ENCODE data around the gene HVCN1.
"Not testable (repeated sequence)": the region's sequence is repeated elsewhere in the genome, so short reads cannot be mapped to it uniquely, and the experiment has no call there.

The HVCN1 gene

GRCh38 chr12:110658242-110658641, 30.7 kb downstream of the HVCN1 start:
- Histone ChIP-seq H3K36me3 (ENCODE audit: control insufficient read depth, insufficient read depth, low read length) (no peaks in the 10 kb centered on the region), H3K9me3 (ENCODE audit: control insufficient read depth, insufficient read depth, low read length) (no peaks in the 10 kb centered on the region), H3K4me1 (ENCODE audit: control insufficient read depth, insufficient read depth, low read length) (peaks cover 4% of the 10 kb centered on the region), H3K4me3 (ENCODE audit: low read depth, low read length) (no peak overlapping the region), H3K9ac (ENCODE audit: low read depth, low read length) (no peak overlapping the region), H3K27me3 (ENCODE audit: control insufficient read depth, insufficient read depth, low read length) (no peaks in the 10 kb centered on the region)

- H3K4me1 ChIP-seq (ENCODE audit: control insufficient read depth, insufficient read depth, low read length), result peaks cover 4% of the 10 kb centered on the region
- H3K27me3 ChIP-seq (ENCODE audit: control insufficient read depth, insufficient read depth, low read length), result no peaks in the 10 kb centered on the region
- H3K4me3 ChIP-seq (ENCODE audit: low read depth, low read length), result no peak overlapping the region
- H3K9ac ChIP-seq (ENCODE audit: low read depth, low read length), result no peak overlapping the region
- H3K36me3 ChIP-seq (ENCODE audit: control insufficient read depth, insufficient read depth, low read length), result no peaks in the 10 kb centered on the region
- H3K9me3 ChIP-seq (ENCODE audit: control insufficient read depth, insufficient read depth, low read length), result no peaks in the 10 kb centered on the region
Measured at GRCh38 chr12:110657747-110658146, 31.2 kb downstream of the HVCN1 start.

- H3K9ac ChIP-seq (ENCODE audit: low read depth, low read length), result no peak overlapping the region
- peaks cover 4% of the 10 kb centered on the region for H3K4me1 ChIP-seq (ENCODE audit: control insufficient read depth, insufficient read depth, low read length)
- H3K27me3 ChIP-seq (ENCODE audit: control insufficient read depth, insufficient read depth, low read length), result no peaks in the 10 kb centered on the region
- H3K4me3 ChIP-seq (ENCODE audit: low read depth, low read length), result no peak overlapping the region
- no peaks in the 10 kb centered on the region for H3K36me3 ChIP-seq (ENCODE audit: control insufficient read depth, insufficient read depth, low read length)
- H3K9me3 ChIP-seq (ENCODE audit: control insufficient read depth, insufficient read depth, low read length), result no peaks in the 10 kb centered on the region
Measured at GRCh38 chr12:110656071-110656655, 32.8 kb downstream of the HVCN1 start.

DNA sequence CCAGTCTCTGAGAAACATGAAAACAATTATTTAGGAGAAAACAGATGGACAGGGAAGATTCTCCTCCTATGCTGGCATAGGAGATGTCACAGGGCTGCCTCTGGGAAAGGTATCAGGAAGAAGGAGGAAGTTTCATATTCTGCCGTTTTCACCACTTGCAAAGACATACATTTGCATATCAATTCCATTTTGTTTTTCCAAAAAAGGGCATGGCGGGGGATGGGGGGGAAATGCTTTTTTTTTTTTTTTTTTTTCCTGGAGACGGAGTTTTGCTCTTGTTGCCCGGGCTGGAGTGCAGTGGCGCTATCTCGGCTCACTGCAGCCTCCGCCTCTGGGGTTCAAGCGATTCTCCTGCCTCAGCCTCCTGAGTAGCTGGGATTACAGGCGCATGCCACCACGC, 34.7 kb downstream of the HVCN1 start:
- peak overlapping the region; percentile 23 for H3K4me3 ChIP-seq (ENCODE audit: low read depth, low read length)
- not testable (repeated sequence) for H3K9ac ChIP-seq (ENCODE audit: low read depth, low read length); H3K27me3 ChIP-seq (ENCODE audit: control insufficient read depth, insufficient read depth, low read length); H3K4me1 ChIP-seq (ENCODE audit: control insufficient read depth, insufficient read depth, low read length); H3K9me3 ChIP-seq (ENCODE audit: control insufficient read depth, insufficient read depth, low read length); H3K36me3 ChIP-seq (ENCODE audit: control insufficient read depth, insufficient read depth, low read length)

- Histone ChIP-seq H3K9me3 (ENCODE audit: control insufficient read depth, insufficient read depth, low read length) (no peaks in the 10 kb centered on the region), H3K27me3 (ENCODE audit: control insufficient read depth, insufficient read depth, low read length) (no peaks in the 10 kb centered on the region), H3K36me3 (ENCODE audit: control insufficient read depth, insufficient read depth, low read length) (peaks cover 2% of the 10 kb centered on the region), H3K4me1 (ENCODE audit: control insufficient read depth, insufficient read depth, low read length) (peaks cover 4% of the 10 kb centered on the region), H3K4me3 (ENCODE audit: low read depth, low read length) (no peak overlapping the region), H3K9ac (ENCODE audit: low read depth, low read length) (no peak overlapping the region)
Measured at GRCh38 chr12:110649341-110649847, 39.5 kb downstream of the HVCN1 start.

GRCh38 chr12:110647631-110648040, 41.3 kb downstream of the HVCN1 start:
- Histone ChIP-seq H3K36me3 (ENCODE audit: control insufficient read depth, insufficient read depth, low read length) (peaks cover 2% of the 10 kb centered on the region), H3K4me1 (ENCODE audit: control insufficient read depth, insufficient read depth, low read length) (no peaks in the 10 kb centered on the region), H3K9ac (ENCODE audit: low read depth, low read length) (no peak overlapping the region), H3K4me3 (ENCODE audit: low read depth, low read length) (no peak overlapping the region), H3K9me3 (ENCODE audit: control insufficient read depth, insufficient read depth, low read length) (no peaks in the 10 kb centered on the region), H3K27me3 (ENCODE audit: control insufficient read depth, insufficient read depth, low read length) (no peaks in the 10 kb centered on the region)

DNA sequence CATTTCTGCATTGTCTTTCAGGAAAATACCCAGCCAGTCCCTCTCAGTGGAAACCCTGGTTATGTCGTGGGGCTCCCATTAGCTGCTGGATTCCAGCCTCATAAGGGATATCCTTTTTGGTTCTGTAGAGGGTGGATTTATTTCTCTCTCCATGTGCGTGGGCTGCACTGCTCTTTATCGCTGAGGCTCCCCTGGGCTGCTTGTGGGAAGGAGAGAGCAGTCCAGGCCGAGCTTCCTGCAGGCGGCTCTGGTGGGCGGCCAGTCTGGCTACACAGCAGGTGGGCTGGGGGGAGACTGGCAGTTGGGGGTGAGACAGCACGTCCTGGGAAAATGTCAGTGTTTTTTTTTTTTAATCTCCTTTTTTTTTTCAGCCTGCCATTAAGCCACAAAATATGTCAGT, 47.4 kb downstream of the HVCN1 start:
- no peak overlapping the region for H3K4me3 ChIP-seq (ENCODE audit: low read depth, low read length)
- no peak overlapping the region for H3K9ac ChIP-seq (ENCODE audit: low read depth, low read length)
- no peaks in the 10 kb centered on the region for H3K9me3 ChIP-seq (ENCODE audit: control insufficient read depth, insufficient read depth, low read length)
- H3K27me3 ChIP-seq (ENCODE audit: control insufficient read depth, insufficient read depth, low read length), result no peaks in the 10 kb centered on the region
- no peaks in the 10 kb centered on the region for H3K4me1 ChIP-seq (ENCODE audit: control insufficient read depth, insufficient read depth, low read length)
- no peaks in the 10 kb centered on the region for H3K36me3 ChIP-seq (ENCODE audit: control insufficient read depth, insufficient read depth, low read length)

DNA sequence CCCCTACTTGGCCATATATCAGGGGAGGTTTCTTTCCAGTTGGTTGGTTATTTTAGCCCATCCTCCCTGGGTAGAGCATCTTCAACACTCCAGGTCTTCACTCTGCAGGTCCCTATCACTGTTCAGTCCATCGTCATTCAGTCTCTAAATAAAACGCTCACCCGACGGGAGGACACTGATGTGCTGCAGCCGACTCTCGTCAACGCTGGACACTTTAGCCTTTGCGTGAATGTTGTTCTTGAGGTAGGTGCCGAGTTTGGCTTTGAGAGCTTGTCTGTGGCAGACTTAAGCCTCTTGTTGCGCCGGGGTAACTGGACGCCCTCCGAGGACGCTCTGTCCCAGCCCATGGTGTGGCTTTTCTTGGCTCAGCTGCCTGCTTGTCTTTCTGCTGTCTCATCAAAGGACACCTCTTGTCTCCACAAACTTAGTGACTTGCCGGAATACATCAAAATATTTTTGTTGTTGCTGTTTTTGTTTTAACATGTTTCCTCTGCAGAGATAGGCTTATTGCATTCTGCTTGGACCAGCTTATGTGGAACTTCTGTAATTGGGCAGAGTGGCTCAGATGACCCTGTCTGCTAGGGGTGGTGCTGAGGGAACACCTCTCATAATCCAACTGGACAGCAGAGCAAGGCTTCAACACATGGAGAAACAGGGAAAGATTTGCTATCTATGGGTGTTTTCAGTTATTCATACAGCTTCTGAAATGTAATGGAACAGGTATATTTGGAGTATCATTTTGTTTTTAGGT, 48.5 kb downstream of the HVCN1 start:
- Histone ChIP-seq H3K9ac (ENCODE audit: low read depth, low read length) (no peak overlapping the region), H3K4me3 (ENCODE audit: low read depth, low read length) (no peak overlapping the region), H3K4me1 (ENCODE audit: control insufficient read depth, insufficient read depth, low read length) (no peaks in the 10 kb centered on the region), H3K9me3 (ENCODE audit: control insufficient read depth, insufficient read depth, low read length) (no peaks in the 10 kb centered on the region), H3K27me3 (ENCODE audit: control insufficient read depth, insufficient read depth, low read length) (no peaks in the 10 kb centered on the region), H3K36me3 (ENCODE audit: control insufficient read depth, insufficient read depth, low read length) (no peaks in the 10 kb centered on the region)

DNA sequence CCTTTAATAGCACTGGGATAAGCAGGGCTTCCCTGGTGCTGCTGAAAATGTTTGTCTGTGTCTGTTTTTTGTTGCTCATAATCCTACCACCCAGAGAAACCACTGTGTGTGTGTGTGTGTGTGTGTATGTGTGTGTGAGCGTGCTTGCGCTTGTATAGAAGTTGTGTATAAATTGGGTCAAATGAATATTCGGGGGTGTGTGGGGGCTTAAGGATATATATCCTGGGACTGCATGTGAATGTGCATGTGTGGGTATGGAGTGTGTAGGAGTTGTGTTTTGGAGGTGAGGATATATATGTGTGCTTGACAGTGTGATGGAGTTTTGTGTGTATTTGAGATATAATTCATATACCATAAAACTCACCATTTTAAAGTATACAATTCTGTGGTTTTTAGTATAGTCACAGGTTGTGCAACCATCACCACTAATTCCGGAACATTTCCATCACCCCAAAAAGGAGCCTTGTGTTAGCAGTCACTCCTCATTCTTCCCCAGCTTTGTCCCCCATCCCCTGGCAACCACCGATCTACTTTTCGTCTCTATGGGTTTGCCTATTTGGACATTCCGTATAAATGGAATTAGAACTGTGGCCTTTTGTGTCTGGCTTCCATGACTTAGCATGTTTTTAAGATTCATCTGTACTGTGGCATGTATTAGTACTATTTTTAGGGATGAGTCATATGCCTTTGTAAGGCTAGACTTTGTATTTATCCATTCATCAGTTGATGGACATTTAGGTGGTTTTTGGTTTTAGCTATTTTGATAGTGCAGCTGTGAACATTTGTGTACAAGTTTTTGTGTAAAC, 49.4 kb downstream of the HVCN1 start:
- H3K4me3 ChIP-seq (ENCODE audit: low read depth, low read length), result no peak overlapping the region
- H3K9me3 ChIP-seq (ENCODE audit: control insufficient read depth, insufficient read depth, low read length), result no peaks in the 10 kb centered on the region
- H3K27me3 ChIP-seq (ENCODE audit: control insufficient read depth, insufficient read depth, low read length), result no peaks in the 10 kb centered on the region
- H3K4me1 ChIP-seq (ENCODE audit: control insufficient read depth, insufficient read depth, low read length), result no peaks in the 10 kb centered on the region
- no peaks in the 10 kb centered on the region for H3K36me3 ChIP-seq (ENCODE audit: control insufficient read depth, insufficient read depth, low read length)
- no peak overlapping the region for H3K9ac ChIP-seq (ENCODE audit: low read depth, low read length)

DNA sequence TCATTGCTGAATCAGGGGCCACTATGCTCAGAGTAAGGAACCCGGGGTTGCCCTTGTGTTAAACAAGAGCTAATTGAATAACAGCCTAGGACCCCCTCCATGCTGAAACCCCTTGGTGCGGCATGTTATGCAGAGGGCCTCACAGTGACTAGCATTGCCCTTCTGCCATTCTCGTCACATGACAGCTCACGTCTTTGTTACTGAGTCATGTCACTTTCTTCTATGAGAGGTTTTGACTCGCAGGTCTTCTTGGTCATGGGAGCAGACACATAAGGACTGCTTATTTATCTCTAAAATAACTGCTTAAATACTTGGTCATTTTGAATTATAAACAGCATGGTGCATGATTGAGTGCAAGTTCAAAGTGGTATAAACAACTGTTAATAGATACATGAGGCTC, 50.1 kb downstream of the HVCN1 start:
- Histone ChIP-seq H3K4me3 (ENCODE audit: low read depth, low read length) (no peak overlapping the region), H3K4me1 (ENCODE audit: control insufficient read depth, insufficient read depth, low read length) (no peaks in the 10 kb centered on the region), H3K27me3 (ENCODE audit: control insufficient read depth, insufficient read depth, low read length) (no peaks in the 10 kb centered on the region), H3K9ac (ENCODE audit: low read depth, low read length) (no peak overlapping the region), H3K9me3 (ENCODE audit: control insufficient read depth, insufficient read depth, low read length) (no peaks in the 10 kb centered on the region), H3K36me3 (ENCODE audit: control insufficient read depth, insufficient read depth, low read length) (no peaks in the 10 kb centered on the region)

DNA sequence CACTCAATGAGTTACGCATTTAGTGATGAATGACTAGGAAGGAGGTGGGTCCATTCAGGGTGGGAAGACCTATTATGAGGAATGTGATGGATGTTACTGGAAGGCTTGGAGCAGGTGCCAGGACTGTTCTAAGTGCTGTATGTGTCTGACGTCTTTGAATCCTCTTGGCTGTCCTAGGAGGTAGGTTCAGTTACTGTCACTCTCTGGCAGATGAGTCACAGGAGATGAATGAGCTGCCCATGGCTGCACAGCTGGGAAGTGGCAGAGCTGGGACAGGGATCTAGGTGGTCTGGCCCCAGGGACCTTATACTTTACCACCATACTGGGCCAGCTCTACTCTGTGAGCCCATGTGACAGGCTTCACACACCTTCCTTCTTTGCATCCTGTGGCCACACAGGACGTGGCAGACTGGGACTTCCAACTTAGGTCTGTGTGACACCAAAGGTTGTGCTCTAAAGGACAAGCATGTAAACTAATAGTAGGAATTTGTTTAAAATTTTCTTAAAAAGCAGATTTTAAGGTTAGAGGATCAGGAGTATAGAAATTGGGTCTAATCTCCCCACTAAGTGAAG, 51.0 kb downstream of the HVCN1 start:
- H3K9ac ChIP-seq (ENCODE audit: low read depth, low read length), result no peak overlapping the region
- H3K36me3 ChIP-seq (ENCODE audit: control insufficient read depth, insufficient read depth, low read length), result no peaks in the 10 kb centered on the region
- no peaks in the 10 kb centered on the region for H3K9me3 ChIP-seq (ENCODE audit: control insufficient read depth, insufficient read depth, low read length)
- no peaks in the 10 kb centered on the region for H3K4me1 ChIP-seq (ENCODE audit: control insufficient read depth, insufficient read depth, low read length)
- no peak overlapping the region for H3K4me3 ChIP-seq (ENCODE audit: low read depth, low read length)
- H3K27me3 ChIP-seq (ENCODE audit: control insufficient read depth, insufficient read depth, low read length), result no peaks in the 10 kb centered on the region
